Measurements from ENCODE around the gene OSCP1.
"Not testable (repeated sequence)": the region's sequence is repeated elsewhere in the genome, so short reads cannot be mapped to it uniquely, and the experiment has no call there.

The OSCP1 gene

DNA sequence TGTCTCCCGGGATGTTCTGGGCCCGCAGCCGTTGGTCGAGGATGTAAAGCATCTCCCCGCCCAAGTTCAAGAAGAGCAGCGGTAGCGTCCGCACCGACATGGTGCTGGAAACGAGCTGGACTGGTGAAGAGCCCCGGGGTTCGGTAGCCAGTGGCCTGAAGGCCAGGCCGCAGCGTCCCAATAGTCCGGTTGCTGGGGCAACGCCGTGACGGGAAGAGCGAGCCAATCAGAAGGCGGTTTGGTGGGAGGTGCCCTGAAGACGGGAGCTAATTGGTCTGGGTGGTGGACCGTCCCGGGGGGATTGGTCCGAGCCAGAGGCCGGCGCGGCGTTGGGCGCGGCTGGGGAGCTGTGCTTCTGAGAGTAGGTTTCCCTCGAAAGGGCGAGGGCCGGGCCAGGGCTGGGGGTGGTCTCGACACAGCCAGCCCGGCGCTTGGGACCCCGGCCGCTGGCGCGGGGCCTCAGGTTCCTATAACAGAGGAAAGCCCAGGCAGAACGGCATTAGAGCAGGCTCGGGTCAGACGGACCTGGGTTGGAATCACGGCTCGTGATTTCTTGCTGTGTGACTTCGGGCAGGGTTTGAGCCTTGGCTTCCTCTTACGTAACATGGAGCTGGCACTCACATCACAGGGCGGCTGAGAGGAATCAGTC lies at the start of gene OSCP1:
TSS of gene OSCP1 (minus strand) at position 182 of the 649 bp plus-strand sequence. CDS start at position 100, 82 bp downstream.
- Histone ChIP-seq H3K27me3 (no peaks in the 10 kb centered on the region), H3K9me3 (no peaks in the 10 kb centered on the region), H3K4me3 (ENCODE audit: low read depth in 1 of 2, low read length in 1 of 2) (peak within 1 kb of the TSS; percentile 76 to 86), H3K27ac (peak within 1 kb of the TSS; percentile 89), H3K36me3 (peaks cover 3% of the 10 kb centered on the region), H3K4me1 (ENCODE audit: control insufficient read depth in 1 of 2, insufficient read depth in 1 of 2, low read depth in 1 of 2, low read length in 1 of 2) (peaks cover 51 to 53% of the 10 kb centered on the region in 2 experiments)
- TF ChIP-seq, protein P1, sequence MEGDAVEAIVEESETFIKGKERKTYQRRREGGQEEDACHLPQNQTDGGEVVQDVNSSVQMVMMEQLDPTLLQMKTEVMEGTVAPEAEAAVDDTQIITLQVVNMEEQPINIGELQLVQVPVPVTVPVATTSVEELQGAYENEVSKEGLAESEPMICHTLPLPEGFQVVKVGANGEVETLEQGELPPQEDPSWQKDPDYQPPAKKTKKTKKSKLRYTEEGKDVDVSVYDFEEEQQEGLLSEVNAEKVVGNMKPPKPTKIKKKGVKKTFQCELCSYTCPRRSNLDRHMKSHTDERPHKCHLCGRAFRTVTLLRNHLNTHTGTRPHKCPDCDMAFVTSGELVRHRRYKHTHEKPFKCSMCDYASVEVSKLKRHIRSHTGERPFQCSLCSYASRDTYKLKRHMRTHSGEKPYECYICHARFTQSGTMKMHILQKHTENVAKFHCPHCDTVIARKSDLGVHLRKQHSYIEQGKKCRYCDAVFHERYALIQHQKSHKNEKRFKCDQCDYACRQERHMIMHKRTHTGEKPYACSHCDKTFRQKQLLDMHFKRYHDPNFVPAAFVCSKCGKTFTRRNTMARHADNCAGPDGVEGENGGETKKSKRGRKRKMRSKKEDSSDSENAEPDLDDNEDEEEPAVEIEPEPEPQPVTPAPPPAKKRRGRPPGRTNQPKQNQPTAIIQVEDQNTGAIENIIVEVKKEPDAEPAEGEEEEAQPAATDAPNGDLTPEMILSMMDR (IDR thresholded peaks at IDR 0.05): no peak

GRCh38 chr1:36497207-36497606 lies 47.0 kb upstream of the OSCP1 start:
- no peaks in the 10 kb centered on the region for H3K9me3 ChIP-seq
- TF ChIP-seq, protein P1 (IDR thresholded peaks at IDR 0.05): no peak
- H3K27ac ChIP-seq: no peak overlapping the region
- no peaks in the 10 kb centered on the region for H3K4me1 ChIP-seq (ENCODE audit: control insufficient read depth in 1 of 2, insufficient read depth in 1 of 2, low read depth in 1 of 2, low read length in 1 of 2)
- H3K27me3 ChIP-seq: no peaks in the 10 kb centered on the region
- no peaks in the 10 kb centered on the region for H3K36me3 ChIP-seq
- no peak overlapping the region for H3K4me3 ChIP-seq (ENCODE audit: low read depth in 1 of 2, low read length in 1 of 2)

DNA sequence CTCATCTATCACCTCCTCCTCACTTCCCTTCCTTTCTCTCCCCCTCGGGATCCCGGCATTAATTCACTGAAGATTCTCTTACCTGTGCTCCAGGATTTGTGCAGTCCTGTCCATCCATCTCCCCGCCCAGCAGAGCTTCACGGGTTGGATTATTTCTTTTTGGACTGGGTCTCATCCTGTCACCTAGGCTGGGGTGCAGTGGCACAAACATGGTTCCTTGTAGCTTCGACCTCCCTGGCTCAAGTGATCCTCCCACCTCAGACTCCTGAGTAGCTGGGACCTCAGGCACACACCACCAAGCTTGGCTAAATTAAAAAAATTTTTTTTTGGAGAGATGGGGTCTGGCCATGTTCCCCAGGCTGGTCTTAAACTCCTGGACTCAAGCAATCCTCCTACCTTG lies 44.7 kb upstream of the OSCP1 start:
- H3K4me3 ChIP-seq (ENCODE audit: low read depth in 1 of 2, low read length in 1 of 2): no peak overlapping the region
- H3K27ac ChIP-seq: no peak overlapping the region
- no peaks in the 10 kb centered on the region for H3K36me3 ChIP-seq
- H3K27me3 ChIP-seq: no peaks in the 10 kb centered on the region
- H3K9me3 ChIP-seq: no peaks in the 10 kb centered on the region
- TF ChIP-seq, protein P1 (IDR thresholded peaks at IDR 0.05): no peak
- peaks cover 4 to 8% of the 10 kb centered on the region in 2 experiments for H3K4me1 ChIP-seq (ENCODE audit: control insufficient read depth in 1 of 2, insufficient read depth in 1 of 2, low read depth in 1 of 2, low read length in 1 of 2)

- Histone ChIP-seq H3K4me1 (ENCODE audit: control insufficient read depth in 1 of 2, insufficient read depth in 1 of 2, low read depth in 1 of 2, low read length in 1 of 2) (peaks cover 18 to 23% of the 10 kb centered on the region in 2 experiments), H3K9me3 (no peaks in the 10 kb centered on the region), H3K27ac (no peak overlapping the region), H3K36me3 (no peaks in the 10 kb centered on the region), H3K27me3 (no peaks in the 10 kb centered on the region), H3K4me3 (ENCODE audit: low read depth in 1 of 2, low read length in 1 of 2) (no peak overlapping the region)
- TF ChIP-seq, protein P1 (IDR thresholded peaks at IDR 0.05): no peak
Measured at GRCh38 chr1:36493524-36493923, 43.3 kb upstream of the OSCP1 start.

GRCh38 chr1:36492491-36492890 lies 42.2 kb upstream of the OSCP1 start:
- Histone ChIP-seq H3K36me3 (no peaks in the 10 kb centered on the region), H3K4me3 (ENCODE audit: low read depth in 1 of 2, low read length in 1 of 2) (no peak overlapping the region), H3K27me3 (no peaks in the 10 kb centered on the region), H3K4me1 (ENCODE audit: control insufficient read depth in 1 of 2, insufficient read depth in 1 of 2, low read depth in 1 of 2, low read length in 1 of 2) (peaks cover 29 to 33% of the 10 kb centered on the region in 2 experiments), H3K9me3 (no peaks in the 10 kb centered on the region), H3K27ac (peak overlapping the region; percentile 7)
- TF ChIP-seq, protein P1 (IDR thresholded peaks at IDR 0.05): no peak

- Histone ChIP-seq H3K4me3 (ENCODE audit: low read depth in 1 of 2, low read length in 1 of 2) (peak overlapping the region in 1 of 2 experiments; percentile 88), H3K4me1 (ENCODE audit: control insufficient read depth in 1 of 2, insufficient read depth in 1 of 2, low read depth in 1 of 2, low read length in 1 of 2) (peaks cover 59 to 63% of the 10 kb centered on the region in 2 experiments), H3K27ac (peak overlapping the region; percentile 92)
- not testable (repeated sequence) for H3K36me3 ChIP-seq, H3K27me3 ChIP-seq, H3K9me3 ChIP-seq
Measured at GRCh38 chr1:36489258-36490051, 39.2 kb upstream of the OSCP1 start.

All from neutrophil (primary cell).